PC-3 (cell line): Measurements from ENCODE around the gene FFAR1. TPM values are rescaled to one million over a fixed set of nuclear protein-coding genes. Genes with fewer than 3 reads are reported as not detected.

Experiments
- ATAC-seq: fragments of 200-7000 bp; cut with Tn5 transposase; 2 replicates; pipeline ENCODE4 v1.9.1; 2020; ENCODE audit warnings: mild to moderate bottlenecking, moderate library complexity
- BruUV-seq: library from RNA; stranded (reverse); fragments of 400-500 nt; replicated peaks from 2 replicates; lab custom pipeline; 2021; lab: Mats Ljungman, UMichigan
- CTCF ChIA-PET: fragments of 300-600 bp; sonication (Branson Sonifier 250); formaldehyde crosslinking; loops from one replicate; lab custom pipeline; 2022; ENCODE audit warnings: antibody characterized with exemption; lab: Charles Lee
- POLR2A ChIA-PET: fragments of 300-600 bp; sonication (Branson Sonifier 250); formaldehyde crosslinking; loops from one replicate; lab custom pipeline; 2022; ENCODE audit warnings: antibody characterized with exemption; ENCODE audit not compliant: unreplicated experiment; lab: Charles Lee
- DNase-seq: peaks from one replicate; pipeline ENCODE4 v3.0.0-alpha.2; 2015
- H2AFZ ChIP-seq: fragments of 300-600 bp; sonication (generic); 2 replicates; pipeline ENCODE4 v1.6.0; 2016; ENCODE audit warnings: antibody characterized with exemption, low read length
- H3F3A ChIP-seq: fragments of 300-600 bp; sonication (generic); one replicate; pipeline ENCODE4 v1.6.0; 2017; ENCODE audit warnings: antibody characterized with exemption, low read length, control low read depth, mild to moderate bottlenecking; ENCODE audit not compliant: unreplicated experiment
- H3K27ac ChIP-seq: fragments of 300-600 bp; sonication (generic); 2 replicates; pipeline ENCODE4 v1.5.1; 2016; ENCODE audit warnings: mild to moderate bottlenecking, low read length
- H3K27me3 ChIP-seq: fragments of 300-600 bp; sonication (generic); 2 replicates; pipeline ENCODE4 v1.6.1; 2016; ENCODE audit warnings: low read length, mixed read lengths
- H3K36me3 ChIP-seq: fragments of 300-600 bp; sonication (generic); 2 replicates; pipeline ENCODE4 v1.6.1; 2016; ENCODE audit warnings: low read depth, mixed run types, low read length, mixed read lengths
- H3K4me1 ChIP-seq: fragments of 300-600 bp; sonication (generic); 2 replicates; pipeline ENCODE4 v1.5.1; 2016; ENCODE audit warnings: low read length; ENCODE audit not compliant: insufficient read depth
- H3K4me2 ChIP-seq: fragments of 300-600 bp; sonication (generic); 2 replicates; pipeline ENCODE4 v1.6.0; 2016; ENCODE audit warnings: low read length
- H3K4me3 ChIP-seq: fragments of 300-600 bp; sonication (generic); 2 replicates; pipeline ENCODE4 v1.5.1; 2016; ENCODE audit warnings: mild to moderate bottlenecking, low read length, mixed read lengths
- H3K79me2 ChIP-seq: fragments of 300-600 bp; sonication (generic); 2 replicates; pipeline ENCODE4 v1.6.1; 2017; ENCODE audit warnings: low read length, mixed read lengths
- H3K9ac ChIP-seq: fragments of 300-600 bp; sonication (generic); 2 replicates; pipeline ENCODE4 v1.6.0; 2016; ENCODE audit warnings: mild to moderate bottlenecking, low read length
- H3K9me2 ChIP-seq: fragments of 300-600 bp; sonication (generic); replicated peaks from 2 replicates; pipeline ENCODE4 v1.6.1; 2016; ENCODE audit warnings: mixed run types, low read length, mixed read lengths
- H3K9me3 ChIP-seq: fragments of 300-600 bp; sonication (generic); 2 replicates; pipeline ENCODE4 v1.6.1; 2016; ENCODE audit warnings: low read length, mixed read lengths
- H4K20me1 ChIP-seq: fragments of 300-600 bp; sonication (generic); 2 replicates; pipeline ENCODE4 v1.6.1; 2016; ENCODE audit warnings: low read length, mixed read lengths
- CTCF ChIP-seq: fragments of 300-600 bp; sonication (generic); conservative IDR thresholded peaks from 2 replicates; pipeline ENCODE4 v1.5.1; 2017; ENCODE audit warnings: antibody characterized with exemption, low read depth, mild to moderate bottlenecking, low read length
- EZH2 ChIP-seq: fragments of 300-600 bp; sonication (generic); IDR thresholded peaks from one replicate; pipeline ENCODE4 v1.6.1; 2017; ENCODE audit warnings: antibody characterized with exemption, mild to moderate bottlenecking, low read length; ENCODE audit not compliant: unreplicated experiment
- EZH2phosphoT487 ChIP-seq: fragments of 300-600 bp; sonication (generic); IDR thresholded peaks from 2 replicates; pipeline ENCODE4 v1.6.1; 2018; ENCODE audit warnings: mild to moderate bottlenecking, antibody characterized with exemption, low read length, borderline replicate concordance
- intact Hi-C: fragments of 100-400 bp; cut with micrococcal nuclease; formaldehyde crosslinking; loops from 2 replicates; pipeline ENCODE4 v1.9.0; 2023
- total RNA-seq: library from RNA; depleted of rRNA; stranded (reverse); fragments of >200 nt; gene quantifications from 2 replicates; pipeline ENCODE4 v1.2.3, GENCODE V29; 2014

FFAR1 gene
- total RNA-seq, 1 experiment from 2014 or later: not detected

GRCh38 chr19:35389192-35389861 is 41.6 kb downstream of the FFAR1 start:
- H2AFZ ChIP-seq: no peak overlapping the region
- TF ChIP-seq CTCF: no peak
- no peak for TF ChIP-seq EZH2
- TF ChIP-seq EZH2phosphoT487: no peak
- no peaks in the 10 kb centered on the region for H4K20me1 ChIP-seq
- no peaks in the 10 kb centered on the region for H3K9me2 ChIP-seq
- CTCF ChIA-PET: no interaction called here
- H3K27ac ChIP-seq: no peak overlapping the region
- no peak for DNase-seq
- H3K9ac ChIP-seq: no peak overlapping the region
- no peak for ATAC-seq
- no peaks in the 10 kb centered on the region for H3K4me1 ChIP-seq
- no peaks in the 10 kb centered on the region for H3K36me3 ChIP-seq
- no peak overlapping the region for H3K4me2 ChIP-seq
- H3K27me3 ChIP-seq: no peaks in the 10 kb centered on the region
- no TSS peak for BruUV-seq
- no peak overlapping the region for H3K4me3 ChIP-seq
- intact Hi-C loops: no loop called here
- POLR2A ChIA-PET: no interaction called here
- H3F3A ChIP-seq: no peaks in the 10 kb centered on the region
- H3K9me3 ChIP-seq: 0 out of 2 replicates have a peak, but pooled peaks cover 6% of the 10 kb centered on the region
- H3K79me2 ChIP-seq: no peaks in the 10 kb centered on the region

- Histone ChIP-seq H3K4me3 (no peak overlapping the region), H3K9ac (no peak overlapping the region), H3K4me2 (no peak overlapping the region), H4K20me1 (no peaks in the 10 kb centered on the region), H3K36me3 (no peaks in the 10 kb centered on the region), H2AFZ (no peak overlapping the region), H3K9me2 (no peaks in the 10 kb centered on the region), H3K27ac (no peak overlapping the region), H3K27me3 (no peaks in the 10 kb centered on the region), H3F3A (no peaks in the 10 kb centered on the region), H3K4me1 (no peaks in the 10 kb centered on the region), H3K9me3 (no peaks in the 10 kb centered on the region), H3K79me2 (no peaks in the 10 kb centered on the region)
- POLR2A ChIA-PET: no interaction called here
- no peak for DNase-seq
- no peak for ATAC-seq
- no TSS peak for BruUV-seq
- TF ChIP-seq EZH2phosphoT487: no peak
- TF ChIP-seq EZH2: no peak
- no peak for TF ChIP-seq CTCF
- intact Hi-C loops: no loop called here
- CTCF ChIA-PET: no interaction called here
These were observed 45.3 kb downstream of the FFAR1 start for GRCh38 chr19:35392742-35393715.
